GM18505 (cell line): ENCODE measurements around the gene PDE1A.
"Not testable (repeated sequence)": the region's sequence is repeated elsewhere in the genome, so short reads cannot be mapped to it uniquely, and the experiment has no call there.

Source experiments
- ATAC-seq: cut with Tn5 transposase; IDR thresholded peaks from one replicate; pipeline ENCODE4 v1.9.1; 2021; ENCODE audit not compliant: unreplicated experiment
- POLR2A ChIP-seq: IDR thresholded peaks from 4 replicates; pipeline ENCODE4 v1.6.1; 2011; ENCODE audit warnings: borderline replicate concordance; ENCODE audit not compliant: insufficient read depth, insufficient read length; ENCODE audit errors: extremely low read depth

PDE1A gene

GRCh38 chr2:182318466-182319220 lies 108.2 kb downstream of the PDE1A start:
- ATAC-seq: no peak
- TF ChIP-seq POLR2A: no peak

GRCh38 chr2:182316950-182317349 lies 109.9 kb downstream of the PDE1A start:
- ATAC-seq: no peak
- no peak for TF ChIP-seq POLR2A

GRCh38 chr2:182302972-182303371 lies 123.9 kb downstream of the PDE1A start:
- no peak for ATAC-seq
- TF ChIP-seq POLR2A: no peak

- ATAC-seq: no peak
- TF ChIP-seq POLR2A: no peak
Observed at GRCh38 chr2:182302174-182302573, 124.7 kb downstream of the PDE1A start.

GRCh38 chr2:182301093-182301492 lies 125.7 kb downstream of the PDE1A start:
- ATAC-seq: no peak
- no peak for TF ChIP-seq POLR2A

GRCh38 chr2:182300608-182301007 lies 126.2 kb downstream of the PDE1A start:
- no peak for TF ChIP-seq POLR2A
- ATAC-seq: no peak

- no peak for ATAC-seq
- TF ChIP-seq POLR2A: no peak
Observed at GRCh38 chr2:182299632-182300031, 127.2 kb downstream of the PDE1A start.

- TF ChIP-seq POLR2A: no peak
- no peak for ATAC-seq
Observed at GRCh38 chr2:182298456-182298855, 128.4 kb downstream of the PDE1A start.

- TF ChIP-seq POLR2A: no peak
- no peak for ATAC-seq
Observed at GRCh38 chr2:182291296-182291695, 135.5 kb downstream of the PDE1A start.

GRCh38 chr2:182283512-182283911 lies 143.3 kb downstream of the PDE1A start:
- no peak for TF ChIP-seq POLR2A
- ATAC-seq: no peak

GRCh38 chr2:182281276-182281675 lies 145.6 kb downstream of the PDE1A start:
- no peak for ATAC-seq
- TF ChIP-seq POLR2A: no peak

- ATAC-seq: no peak
- no peak for TF ChIP-seq POLR2A
Observed at GRCh38 chr2:182280118-182280517, 146.7 kb downstream of the PDE1A start.

GRCh38 chr2:182276662-182277061 lies 150.2 kb downstream of the PDE1A start:
- ATAC-seq: not testable (repeated sequence)

GRCh38 chr2:182267971-182268370 lies 158.9 kb downstream of the PDE1A start:
- no peak for ATAC-seq
- TF ChIP-seq POLR2A: no peak

GRCh38 chr2:182266909-182267308 lies 159.9 kb downstream of the PDE1A start:
- ATAC-seq: no peak
- no peak for TF ChIP-seq POLR2A
